Progenitor cell of endocrine pancreas (in vitro differentiated cells): ENCODE measurements around the gene TMEM121. TPM values are rescaled to one million over a fixed set of nuclear protein-coding genes. Genes with fewer than 3 reads are reported as not detected.
"Not testable (repeated sequence)": the region's sequence is repeated elsewhere in the genome, so short reads cannot be mapped to it uniquely, and the experiment has no call there.

Source experiments
- DNase-seq: peaks from one replicate; pipeline ENCODE4 v3.0.0; 2021; ENCODE audit warnings: low spot score; ENCODE audit not compliant: unreplicated experiment
- H3K27ac Mint-ChIP-seq: 2 replicates; pipeline ENCODE4 v1.8.0; 2021; ENCODE audit warnings: mild to moderate bottlenecking, moderate library complexity, mixed read lengths
- H3K27me3 Mint-ChIP-seq: 2 replicates; pipeline ENCODE4 v1.8.0; 2021; ENCODE audit warnings: mixed read lengths
- H3K36me3 Mint-ChIP-seq: 2 replicates; pipeline ENCODE4 v1.8.0; 2022; ENCODE audit warnings: mixed read lengths; ENCODE audit not compliant: insufficient read depth
- H3K4me1 Mint-ChIP-seq: 2 replicates; pipeline ENCODE4 v1.8.0; 2021; ENCODE audit warnings: low read depth, mixed read lengths
- H3K4me3 Mint-ChIP-seq: 2 replicates; pipeline ENCODE4 v1.8.0; 2021; ENCODE audit warnings: low read depth, mild to moderate bottlenecking, moderate library complexity, mixed read lengths
- H3K9me3 Mint-ChIP-seq: 2 replicates; pipeline ENCODE4 v1.8.0; 2021; ENCODE audit warnings: low read depth, mixed read lengths
- total RNA-seq: library from RNA; stranded (reverse); gene quantifications from 2 replicates; pipeline ENCODE4 v1.2.1, GENCODE V29; 2021
- TF ChIP-seq, protein P1 (sequence below): fragments of 200-600 bp; sonication (generic); IDR thresholded peaks from one replicate; pipeline ENCODE4 v1.5.0; 2021; ENCODE audit warnings: antibody characterized with exemption, mild to moderate bottlenecking; ENCODE audit not compliant: unreplicated experiment

TMEM121 gene
- total RNA-seq, 1 donor from 2014 or later: 4.5 TPM

DNA sequence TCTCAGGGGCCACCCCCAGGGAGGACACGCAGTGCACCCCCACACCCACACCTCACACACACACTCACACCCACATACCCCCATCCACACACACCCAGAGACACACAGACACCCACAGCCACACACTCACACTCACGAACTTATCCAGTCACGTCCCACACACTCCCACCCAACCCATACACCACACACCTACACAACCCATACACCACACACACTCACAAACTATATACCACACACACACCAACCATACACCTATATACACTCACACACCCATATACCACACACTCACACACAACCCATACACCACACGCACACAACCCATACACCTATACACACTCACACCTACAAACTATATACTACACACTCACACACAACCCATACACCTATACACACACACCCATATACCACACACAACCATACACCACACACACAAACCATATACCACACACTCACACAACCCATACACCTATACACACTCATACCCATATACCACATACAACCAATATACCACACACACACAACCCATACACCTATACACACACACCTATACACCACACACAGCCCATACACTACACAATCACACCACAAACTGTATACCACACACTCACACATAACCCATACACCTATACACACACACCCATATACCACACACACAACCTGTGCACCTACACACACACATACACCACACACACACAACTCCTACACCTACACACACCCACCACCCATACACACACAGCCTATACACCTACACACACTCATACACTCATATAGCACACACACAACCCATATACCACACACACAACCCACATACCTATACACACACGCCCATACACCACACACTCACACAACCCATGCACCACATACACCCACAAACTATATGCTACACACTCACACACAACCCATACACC lies 42.7 kb downstream of the TMEM121 start:
- H3K27ac Mint-ChIP-seq: no peak overlapping the region
- TF ChIP-seq, protein P1, sequence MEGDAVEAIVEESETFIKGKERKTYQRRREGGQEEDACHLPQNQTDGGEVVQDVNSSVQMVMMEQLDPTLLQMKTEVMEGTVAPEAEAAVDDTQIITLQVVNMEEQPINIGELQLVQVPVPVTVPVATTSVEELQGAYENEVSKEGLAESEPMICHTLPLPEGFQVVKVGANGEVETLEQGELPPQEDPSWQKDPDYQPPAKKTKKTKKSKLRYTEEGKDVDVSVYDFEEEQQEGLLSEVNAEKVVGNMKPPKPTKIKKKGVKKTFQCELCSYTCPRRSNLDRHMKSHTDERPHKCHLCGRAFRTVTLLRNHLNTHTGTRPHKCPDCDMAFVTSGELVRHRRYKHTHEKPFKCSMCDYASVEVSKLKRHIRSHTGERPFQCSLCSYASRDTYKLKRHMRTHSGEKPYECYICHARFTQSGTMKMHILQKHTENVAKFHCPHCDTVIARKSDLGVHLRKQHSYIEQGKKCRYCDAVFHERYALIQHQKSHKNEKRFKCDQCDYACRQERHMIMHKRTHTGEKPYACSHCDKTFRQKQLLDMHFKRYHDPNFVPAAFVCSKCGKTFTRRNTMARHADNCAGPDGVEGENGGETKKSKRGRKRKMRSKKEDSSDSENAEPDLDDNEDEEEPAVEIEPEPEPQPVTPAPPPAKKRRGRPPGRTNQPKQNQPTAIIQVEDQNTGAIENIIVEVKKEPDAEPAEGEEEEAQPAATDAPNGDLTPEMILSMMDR: no peak
- H3K4me1 Mint-ChIP-seq: no peaks in the 10 kb centered on the region
- no peaks in the 10 kb centered on the region for H3K27me3 Mint-ChIP-seq
- H3K9me3 Mint-ChIP-seq: peaks cover 47% of the 10 kb centered on the region
- peaks cover 20% of the 10 kb centered on the region for H3K36me3 Mint-ChIP-seq
- no peak overlapping the region for H3K4me3 Mint-ChIP-seq
- no peak for DNase-seq

DNA sequence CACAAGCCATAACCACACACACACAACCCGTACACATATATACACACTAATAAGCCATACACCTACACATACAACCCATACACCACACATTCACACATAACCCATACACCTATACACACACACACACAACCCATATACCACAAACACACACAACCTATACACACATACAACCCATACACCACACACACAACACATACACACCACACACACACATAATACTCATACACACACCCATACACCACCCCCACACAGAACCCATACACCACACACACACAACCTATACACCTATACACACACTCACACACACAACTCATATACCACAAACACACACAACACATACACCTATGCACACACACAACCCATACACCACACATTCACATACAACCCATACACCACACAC lies 44.1 kb downstream of the TMEM121 start:
- DNase-seq: no peak
- Mint-ChIP-seq H3K27ac (no peak overlapping the region), H3K9me3 (peaks cover 42% of the 10 kb centered on the region), H3K4me1 (no peaks in the 10 kb centered on the region), H3K36me3 (peaks cover 17% of the 10 kb centered on the region), H3K27me3 (no peaks in the 10 kb centered on the region), H3K4me3 (no peak overlapping the region)
- TF ChIP-seq, protein P1: no peak

DNA sequence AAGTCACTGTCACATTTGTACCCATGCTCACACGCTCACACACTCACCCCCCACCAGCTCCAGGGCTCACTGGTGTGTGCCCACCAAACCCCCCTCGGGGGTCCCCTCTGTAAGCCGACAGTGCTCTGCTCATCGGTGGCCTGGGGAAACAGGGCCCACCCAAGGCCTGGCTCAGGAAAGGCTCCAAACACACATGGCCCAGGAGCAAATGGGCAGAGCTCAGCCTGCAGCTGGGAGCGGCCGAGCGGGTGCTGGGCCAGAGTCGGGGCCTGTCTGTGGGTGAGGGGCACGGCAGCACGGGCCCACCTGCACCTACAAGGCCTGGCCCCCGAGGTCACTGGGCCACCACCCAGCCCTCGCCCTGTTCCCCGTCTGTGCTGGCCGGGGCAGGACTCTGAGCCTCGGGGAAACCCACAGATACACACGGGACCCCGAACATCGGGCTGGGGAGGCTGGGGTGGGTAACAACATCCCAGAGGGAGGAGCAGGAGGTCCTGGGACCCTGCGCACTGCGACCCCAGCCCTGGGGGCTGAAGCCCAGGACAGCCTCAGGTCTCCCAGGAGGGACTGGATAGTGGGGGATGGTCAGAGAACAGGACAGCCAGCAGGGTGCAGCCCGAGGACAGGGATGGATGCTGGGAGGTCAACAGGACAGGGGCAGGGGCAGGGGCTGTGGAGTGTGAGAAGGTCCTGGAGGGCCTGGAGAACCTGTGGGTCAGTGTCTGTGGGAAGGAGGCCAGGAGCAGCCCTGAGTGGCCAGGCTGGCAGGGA lies 45.0 kb downstream of the TMEM121 start:
- H3K27ac Mint-ChIP-seq, H3K27me3 Mint-ChIP-seq, H3K4me1 Mint-ChIP-seq, H3K4me3 Mint-ChIP-seq, DNase-seq: not testable (repeated sequence)
- Mint-ChIP-seq H3K9me3 (peaks cover 45% of the 10 kb centered on the region), H3K36me3 (peaks cover 19% of the 10 kb centered on the region)

DNA sequence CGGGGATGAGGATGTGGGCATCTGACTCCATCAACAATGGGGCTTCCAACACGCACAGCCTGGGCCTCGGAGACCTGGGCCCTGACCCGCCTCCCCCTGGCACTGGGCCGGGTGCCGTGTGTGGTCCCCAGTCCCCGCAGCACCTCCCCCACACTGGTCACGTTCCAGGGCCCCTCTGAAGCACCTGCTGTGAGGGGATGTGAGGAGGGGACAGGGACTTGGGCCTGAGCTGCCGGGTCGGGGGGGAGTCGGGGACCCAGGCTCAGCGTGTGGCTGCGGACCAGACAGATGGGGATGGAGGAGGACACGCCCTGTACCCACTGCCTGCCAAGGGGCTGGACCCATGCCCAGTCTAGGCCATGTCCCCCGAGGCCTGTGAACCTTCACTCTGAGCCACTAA lies 45.7 kb downstream of the TMEM121 start:
- Mint-ChIP-seq H3K36me3 (peaks cover 26% of the 10 kb centered on the region), H3K9me3 (peaks cover 50% of the 10 kb centered on the region)
- H3K27me3 Mint-ChIP-seq, DNase-seq, H3K27ac Mint-ChIP-seq, H3K4me3 Mint-ChIP-seq, H3K4me1 Mint-ChIP-seq: not testable (repeated sequence)

GRCh38 chr14:105573841-105574240 lies 47.5 kb downstream of the TMEM121 start:
- not testable (repeated sequence) for H3K4me1 Mint-ChIP-seq, H3K27ac Mint-ChIP-seq, DNase-seq, H3K27me3 Mint-ChIP-seq, H3K4me3 Mint-ChIP-seq
- Mint-ChIP-seq H3K36me3 (peaks cover 33% of the 10 kb centered on the region), H3K9me3 (peaks cover 53% of the 10 kb centered on the region)

DNA sequence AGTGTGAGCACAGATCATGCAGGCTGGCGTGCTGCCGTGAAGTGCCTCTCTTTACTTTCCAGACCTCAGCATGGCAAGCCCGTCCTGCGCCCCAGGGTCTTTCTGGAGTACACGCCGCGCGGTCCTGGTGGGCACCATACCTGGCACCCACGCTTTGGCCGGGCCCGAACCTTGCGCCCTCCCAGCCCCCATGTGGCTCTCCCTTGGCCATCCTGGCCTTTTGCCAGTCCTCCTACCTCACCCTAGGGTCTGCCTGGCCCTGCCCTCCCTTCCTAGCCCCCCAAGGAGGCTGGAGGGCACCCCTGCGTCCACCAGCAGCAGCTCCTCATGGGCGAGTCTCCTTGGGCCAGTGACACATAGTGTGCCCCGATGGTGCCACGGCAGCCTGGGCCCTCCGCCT lies 48.0 kb downstream of the TMEM121 start:
- not testable (repeated sequence) for H3K4me1 Mint-ChIP-seq, DNase-seq, H3K27me3 Mint-ChIP-seq, H3K27ac Mint-ChIP-seq, H3K4me3 Mint-ChIP-seq
- H3K9me3 Mint-ChIP-seq: peaks cover 47% of the 10 kb centered on the region
- H3K36me3 Mint-ChIP-seq: peaks cover 28% of the 10 kb centered on the region

DNA sequence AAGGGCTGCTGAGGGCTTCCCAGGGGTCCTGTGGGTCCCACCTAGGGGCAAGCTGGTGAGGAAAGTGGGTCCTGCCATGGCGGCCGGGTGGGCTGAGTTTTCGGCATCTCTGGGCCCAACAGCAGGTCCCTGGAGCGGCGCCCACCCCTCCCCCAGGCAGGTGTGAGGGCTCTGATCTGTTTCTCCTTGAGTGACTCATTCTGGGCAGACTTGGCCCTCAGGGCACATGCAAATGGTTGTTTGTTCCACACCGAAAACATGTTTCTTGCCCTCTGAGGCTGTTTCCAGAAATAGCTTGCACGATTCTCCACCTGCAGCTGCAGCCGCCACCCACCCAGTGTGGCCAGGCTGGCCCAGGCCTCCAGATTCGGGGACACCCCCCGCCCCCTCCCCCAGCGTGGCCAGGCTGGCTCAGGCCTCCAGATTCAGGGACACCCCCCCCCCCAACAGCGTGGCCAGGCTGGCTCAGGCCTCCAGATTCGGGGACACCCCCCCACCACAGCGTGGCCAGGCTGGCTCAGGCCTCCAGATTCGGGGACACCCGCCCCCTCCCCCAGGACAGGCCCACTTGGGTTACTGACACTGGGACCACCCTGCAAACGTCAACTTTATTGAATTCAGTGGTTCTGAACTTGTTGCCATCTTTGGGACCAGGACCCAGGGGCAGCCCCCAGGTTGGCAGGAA lies 48.8 kb downstream of the TMEM121 start:
- DNase-seq, H3K4me3 Mint-ChIP-seq, H3K27me3 Mint-ChIP-seq, H3K4me1 Mint-ChIP-seq, H3K27ac Mint-ChIP-seq: not testable (repeated sequence)
- H3K9me3 Mint-ChIP-seq: peaks cover 40% of the 10 kb centered on the region
- H3K36me3 Mint-ChIP-seq: peaks cover 25% of the 10 kb centered on the region
